ENCODE measurements around the gene SUV39H1. TPM values are rescaled to one million over a fixed set of nuclear protein-coding genes. Genes with fewer than 3 reads are reported as not detected.

Gene SUV39H1
- total and polyA plus RNA-seq, 2 of the 8 experiments (the other 6 are each of a cell fraction or from before 2014, with no cell fraction given): 14.8 to 27.8 TPM

DNA sequence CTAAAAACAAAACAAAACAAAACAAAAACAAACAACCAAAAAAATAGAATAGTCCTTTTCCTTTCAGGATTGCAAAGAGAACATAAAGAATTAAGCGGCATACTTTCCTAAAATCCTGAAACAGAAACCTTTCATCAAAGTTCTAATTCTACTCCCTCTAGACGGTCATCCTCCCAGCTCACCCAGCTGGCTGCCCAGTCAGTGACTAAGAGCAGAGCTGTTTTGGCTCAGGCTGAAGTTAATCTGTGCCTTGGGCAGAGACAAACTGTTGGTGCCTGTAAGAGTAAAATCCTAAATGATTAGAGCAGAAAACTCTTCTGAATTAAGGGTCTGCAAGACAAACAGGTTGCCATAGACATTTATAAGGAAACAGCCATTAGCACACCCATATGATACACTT, 30.5 kb upstream of the SUV39H1 start:
- H2BK15ac ChIP-seq (ENCODE audit: low read length): no peak overlapping the region
- no peak overlapping the region for H4K91ac ChIP-seq (replicated peaks; ENCODE audit: insufficient read length, low read length)
- H3K23ac ChIP-seq (ENCODE audit: insufficient read length): no peak overlapping the region
- no peak overlapping the region for H3K18ac ChIP-seq (ENCODE audit: extremely low read depth, low read length)
- H4K8ac ChIP-seq (ENCODE audit: extremely low read depth, insufficient read depth, low read length): no peak overlapping the region
- no peak overlapping the region for H3K9ac ChIP-seq (replicated peaks in 1 of 4; ENCODE audit: extremely low read depth in 1 of 4, low read depth in 3 of 4, low read length in 3 of 4)
- H3K56ac ChIP-seq (replicated peaks; ENCODE audit: insufficient read length, low read depth, low read length): no peak overlapping the region
- H3K4me3 ChIP-seq (ENCODE audit: extremely low read depth in 1 of 4, insufficient read depth in 2 of 4, low read depth in 3 of 4, low read length in 4 of 4): no peak overlapping the region
- no peaks in the 10 kb centered on the region for H3K9me3 ChIP-seq (ENCODE audit: insufficient read depth in 2 of 2, low read depth in 1 of 2, low read length in 1 of 2)
- no peak for FAIRE-seq
- H3K4me1 ChIP-seq (replicated peaks in 1 of 4; ENCODE audit: control insufficient read depth in 3 of 4, insufficient read depth in 4 of 4, low read length in 3 of 4): no peaks in the 10 kb centered on the region
- no peak overlapping the region for H2AFZ ChIP-seq (ENCODE audit: low read length)
- no peak overlapping the region for H3K4me2 ChIP-seq (ENCODE audit: insufficient read depth in 1 of 2, low read depth in 2 of 2, low read length in 2 of 2)
- no peak overlapping the region for H3K14ac ChIP-seq (ENCODE audit: insufficient read length)
- H4K5ac ChIP-seq (ENCODE audit: insufficient read length, low read depth, low read length): no peak overlapping the region
- H2BK120ac ChIP-seq (replicated peaks; ENCODE audit: low read depth, low read length): no peak overlapping the region
- DNase-seq (ENCODE audit: low read depth in 1 of 2, low spot score in 2 of 2): no peak
- no peaks in the 10 kb centered on the region for H3K79me2 ChIP-seq (ENCODE audit: control insufficient read depth in 1 of 2, insufficient read depth in 2 of 2, low read length in 2 of 2)
- 86% methylated on average over 2 of the region's 2 CpGs; no CpG with 5 or more reads in 1 of the 2 experiments for WGBS, 2 experiments (ENCODE audit: extremely low coverage in 1 of 2, insufficient coverage in 1 of 2, insufficient read length in 1 of 2, insufficient replicate concordance in 2 of 2, low coverage in 1 of 2, low lambda C conversion rate in 2 of 2, missing lambda C conversion rate in 1 of 2)
- ChIA-PET CTCF (ENCODE audit: partially characterized antibody) (no interaction called here), POLR2A (ENCODE audit: partially characterized antibody) (no interaction called here)
- no peak overlapping the region for H3K4ac ChIP-seq (replicated peaks; ENCODE audit: insufficient read length, low read depth, low read length)
- H2BK12ac ChIP-seq (ENCODE audit: low read depth, low read length): no peak overlapping the region
- H3K27me3 ChIP-seq (replicated peaks in 1 of 4; ENCODE audit: control insufficient read depth in 3 of 4, extremely low read depth in 1 of 4, insufficient read depth in 3 of 4, low read length in 3 of 4): no peaks in the 10 kb centered on the region
- no peaks in the 10 kb centered on the region for H3K79me1 ChIP-seq (ENCODE audit: low read depth, low read length)
- H2BK20ac ChIP-seq (ENCODE audit: low read length): no peak overlapping the region
- no peak overlapping the region for H2AK5ac ChIP-seq (ENCODE audit: low read depth, low read length)
- no peaks in the 10 kb centered on the region for H4K20me1 ChIP-seq (replicated peaks in 1 of 2; ENCODE audit: control insufficient read depth in 1 of 2, insufficient read depth in 2 of 2, low read length in 2 of 2)
- no peak overlapping the region for H3K27ac ChIP-seq (ENCODE audit: low read depth, low read length)
- H2BK5ac ChIP-seq (ENCODE audit: low read depth, low read length): no peak overlapping the region
- no peaks in the 10 kb centered on the region for H3K23me2 ChIP-seq (ENCODE audit: low read depth, low read length)
- H3K36me3 ChIP-seq (ENCODE audit: control insufficient read depth in 2 of 4, insufficient read depth in 4 of 4, low read length in 3 of 4): no peaks in the 10 kb centered on the region
- no peak for TF ChIP-seq SIN3A (conservative IDR thresholded peaks at IDR 0.05 in 1 of 2, IDR thresholded peaks at IDR 0.05 in 1 of 2; ENCODE audit: low read depth in 1 of 2, low read length in 2 of 2)
- TF ChIP-seq, protein P1, sequence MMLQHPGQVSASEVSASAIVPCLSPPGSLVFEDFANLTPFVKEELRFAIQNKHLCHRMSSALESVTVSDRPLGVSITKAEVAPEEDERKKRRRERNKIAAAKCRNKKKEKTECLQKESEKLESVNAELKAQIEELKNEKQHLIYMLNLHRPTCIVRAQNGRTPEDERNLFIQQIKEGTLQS (IDR thresholded peaks at IDR 0.05; ENCODE audit: insufficient read depth, low read depth, low read length): no peak
